Muscle of leg (tissue), 11 donors: ENCODE data around the gene BTBD9. TPM values are rescaled to one million over a fixed set of nuclear protein-coding genes. Genes with fewer than 3 reads are reported as not detected.

Experiments used
- DNase-seq: peaks from one replicate; pipeline ENCODE4 v3.0.0; 2013
- H3K27ac ChIP-seq: one replicate; pipeline ENCODE4 v1.5.1; 2013; ENCODE audit warnings: mild to moderate bottlenecking, low read length, control low read depth
- H3K27me3 ChIP-seq: one replicate; pipeline ENCODE4 v1.6.1; 2013; ENCODE audit warnings: low read length; ENCODE audit not compliant: control insufficient read depth, insufficient read depth
- H3K36me3 ChIP-seq: one replicate; pipeline ENCODE4 v1.6.1; 2013; ENCODE audit warnings: low read length; ENCODE audit not compliant: control insufficient read depth, insufficient read depth
- H3K4me1 ChIP-seq: one replicate; pipeline ENCODE4 v1.6.1; 2013; ENCODE audit warnings: low read length; ENCODE audit not compliant: control insufficient read depth, insufficient read depth
- H3K4me3 ChIP-seq: one replicate; pipeline ENCODE4 v1.5.1; 2013; ENCODE audit warnings: low read length, control low read depth
- H3K9me3 ChIP-seq: replicated peaks from 2 replicates; pipeline ENCODE4 v1.6.1; 2013; ENCODE audit warnings: low read depth, low read length; ENCODE audit not compliant: control insufficient read depth
- WGBS: methylation state at CpG from one replicate; pipeline ENCODE4 v1.1.5; 2013; ENCODE audit warnings: missing lambda C conversion rate; ENCODE audit not compliant: insufficient coverage; 5-methylcytosine and 5-hydroxymethylcytosine counted together
- polyA plus RNA-seq, 8 donors: library from polyadenylated mRNA; unstranded; fragments of 120-200 nt; gene quantifications; one replicate each; pipeline versions ENCODE4 v1.2.1 to v1.2.3, GENCODE V29; 2013; ENCODE audit warnings: inconsistent platforms in 1 of 8, low replicate concordance in 1 of 8; ENCODE audit not compliant: insufficient read length in 8 of 8, insufficient read depth in 1 of 8
- total RNA-seq: library from RNA; stranded (reverse); fragments of 120-200 nt; gene quantifications from one replicate; pipeline ENCODE4 v1.2.4, GENCODE V29; 2013

Gene BTBD9
- total and polyA plus RNA-seq, 9 donors = 6.5 to 10.5 (median 8.2) TPM

DNA sequence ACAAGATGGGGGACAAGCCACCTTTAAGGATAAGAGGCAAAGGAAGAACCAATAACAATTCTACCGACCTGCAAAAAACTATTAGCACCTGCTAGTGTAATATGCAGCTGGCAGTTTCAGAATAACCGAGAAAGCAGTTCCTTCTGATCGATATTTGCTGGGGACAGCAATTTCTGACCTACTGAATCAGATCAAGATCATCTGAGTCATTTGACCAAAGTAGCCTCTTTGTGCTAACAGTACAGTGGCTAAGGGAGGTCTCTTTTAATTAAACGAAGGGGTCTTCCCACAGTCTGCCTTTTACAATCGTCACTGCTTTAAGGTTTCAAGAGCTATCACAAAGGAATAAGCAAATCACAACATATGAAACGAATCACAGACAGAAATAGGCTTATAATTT, 318.9 kb downstream of the BTBD9 start:
- peaks cover 19% of the 10 kb centered on the region for H3K4me1 ChIP-seq
- 70% methylated on average over 2 of the region's 6 CpGs for WGBS

GRCh38 chr6:38320358-38320757, 319.4 kb downstream of the BTBD9 start:
- Histone ChIP-seq H3K36me3 (no peaks in the 10 kb centered on the region), H3K4me3 (no peak overlapping the region), H3K9me3 (no peaks in the 10 kb centered on the region), H3K4me1 (peaks cover 19% of the 10 kb centered on the region), H3K27ac (no peak overlapping the region), H3K27me3 (no peaks in the 10 kb centered on the region)
- DNase-seq = peak; percentile 38
- no CpG with 5 or more reads among the region's 3 CpGs for WGBS

More for the DNA sequence above, 318.9 kb downstream of the BTBD9 start:
- Histone ChIP-seq H3K27ac (no peak overlapping the region), H3K9me3 (no peaks in the 10 kb centered on the region), H3K27me3 (no peaks in the 10 kb centered on the region), H3K4me3 (no peak overlapping the region), H3K36me3 (no peaks in the 10 kb centered on the region)
- DNase-seq = no peak

DNA sequence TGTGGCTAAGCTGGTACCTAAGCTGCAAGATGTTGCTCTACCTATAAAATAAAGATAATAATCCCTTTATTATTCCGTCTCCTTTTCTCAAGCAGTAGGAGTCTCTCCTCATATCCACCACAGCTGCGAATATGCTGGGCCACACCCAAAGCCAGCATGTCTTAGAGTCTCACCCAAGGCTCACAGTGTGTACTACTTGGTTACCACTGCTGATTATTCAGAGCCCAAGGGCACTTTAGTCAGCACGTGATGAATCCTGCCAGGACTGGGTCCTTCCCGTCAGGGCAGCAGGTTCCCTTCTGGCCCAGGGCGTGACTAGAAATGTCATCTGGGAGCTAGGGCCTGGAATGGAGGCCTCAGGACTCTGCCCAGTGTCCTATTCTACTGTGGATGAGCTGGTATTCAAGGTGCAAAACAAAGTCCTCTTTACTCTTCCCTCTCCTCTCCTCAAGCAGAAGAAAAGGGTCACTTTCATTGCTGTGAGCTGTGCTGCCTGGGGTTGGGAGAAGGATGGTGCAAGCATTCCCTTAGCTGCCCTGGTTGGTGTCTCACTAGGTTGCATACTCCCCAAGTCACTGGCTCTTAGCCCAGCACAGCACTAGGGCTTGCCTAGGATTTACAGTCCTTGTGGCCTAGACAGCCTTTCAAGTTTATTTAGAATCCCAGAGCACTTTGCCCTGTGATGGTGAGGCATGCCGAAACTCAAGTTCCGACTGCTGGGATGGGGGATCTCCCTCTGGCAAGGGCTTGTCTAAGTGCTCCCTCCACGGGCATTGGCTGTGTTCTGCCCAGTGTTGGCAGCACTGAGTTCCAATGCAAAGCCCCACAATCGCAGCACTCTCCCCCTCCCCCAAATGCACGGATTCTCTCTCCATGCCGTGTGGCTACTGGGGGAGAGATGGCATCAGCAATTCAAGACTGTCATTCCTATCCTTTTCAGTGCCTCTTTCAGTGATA, 320.2 kb downstream of the BTBD9 start:
- peak; percentile 14 for DNase-seq

DNA sequence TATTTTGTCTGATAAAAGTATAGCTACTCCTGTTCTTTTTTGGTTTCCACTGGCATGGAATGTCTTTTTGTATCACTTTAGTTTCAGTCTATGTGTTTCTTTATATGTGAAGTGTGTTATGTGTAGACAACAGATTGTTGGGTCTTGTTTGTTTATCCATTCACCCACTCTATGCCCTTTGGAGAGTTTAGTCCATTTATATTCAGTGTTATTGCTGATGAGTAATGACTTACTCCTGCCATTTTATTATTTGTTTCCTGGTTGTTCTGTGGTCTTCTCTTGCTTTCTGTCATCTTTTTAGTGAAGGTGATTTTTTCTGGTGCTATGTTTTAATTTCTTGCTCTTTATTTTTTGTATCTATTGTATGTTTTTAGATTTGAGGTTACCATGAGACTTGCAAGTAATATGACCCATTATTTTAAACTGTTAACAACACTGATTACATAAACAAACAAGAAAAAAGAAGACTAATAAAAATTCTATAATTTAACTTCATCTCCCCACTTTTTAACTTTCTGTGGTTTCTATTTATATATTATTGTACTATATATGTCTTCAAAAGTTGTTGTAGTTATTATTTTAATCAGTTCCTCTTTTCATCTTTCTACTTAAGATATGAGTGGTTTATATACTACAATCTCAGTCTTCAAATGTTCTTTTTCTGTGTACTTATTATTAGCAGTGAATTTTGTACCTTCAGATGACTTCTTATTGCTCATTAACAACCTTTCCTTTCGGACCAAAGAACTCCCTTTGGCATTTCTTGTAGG, 323.4 kb downstream of the BTBD9 start:
- no peak for DNase-seq
- H3K4me3 ChIP-seq = no peak overlapping the region

More for the DNA sequence above, 320.2 kb downstream of the BTBD9 start:
- Histone ChIP-seq H3K27me3 (no peaks in the 10 kb centered on the region), H3K27ac (no peak overlapping the region), H3K4me3 (no peak overlapping the region), H3K4me1 (peaks cover 19% of the 10 kb centered on the region), H3K36me3 (no peaks in the 10 kb centered on the region), H3K9me3 (no peaks in the 10 kb centered on the region)
- 82% methylated on average over 9 of the region's 11 CpGs for WGBS

DNA sequence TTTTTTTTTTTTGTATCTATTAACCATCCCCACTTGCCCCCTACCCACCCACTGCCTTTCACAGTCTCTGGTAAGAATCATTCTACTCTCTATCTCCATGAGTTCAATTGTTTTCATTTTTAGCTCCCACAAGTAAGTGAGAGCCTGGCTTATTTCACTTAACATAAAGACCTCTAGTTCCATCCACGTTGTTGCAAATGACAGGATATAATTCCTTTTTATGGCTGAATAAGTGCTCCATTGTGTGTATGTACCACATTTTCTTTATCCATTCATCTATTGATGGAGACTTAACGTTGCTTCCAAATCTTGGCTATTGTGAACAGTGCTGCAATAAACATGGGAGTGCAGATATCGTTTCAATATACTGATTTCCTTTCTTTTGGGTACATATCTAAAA, 328.5 kb downstream of the BTBD9 start:
- no peak overlapping the region for H3K27ac ChIP-seq
- no CpG with 5 or more reads among the region's 3 CpGs for WGBS
- no peak for DNase-seq

More for the DNA sequence above, 323.4 kb downstream of the BTBD9 start:
- Histone ChIP-seq H3K27ac (no peak overlapping the region), H3K4me1 (peaks cover 8% of the 10 kb centered on the region), H3K9me3 (no peaks in the 10 kb centered on the region), H3K36me3 (no peaks in the 10 kb centered on the region), H3K27me3 (no peaks in the 10 kb centered on the region)
- WGBS = no CpG with 5 or more reads among the region's 1 CpG

DNA sequence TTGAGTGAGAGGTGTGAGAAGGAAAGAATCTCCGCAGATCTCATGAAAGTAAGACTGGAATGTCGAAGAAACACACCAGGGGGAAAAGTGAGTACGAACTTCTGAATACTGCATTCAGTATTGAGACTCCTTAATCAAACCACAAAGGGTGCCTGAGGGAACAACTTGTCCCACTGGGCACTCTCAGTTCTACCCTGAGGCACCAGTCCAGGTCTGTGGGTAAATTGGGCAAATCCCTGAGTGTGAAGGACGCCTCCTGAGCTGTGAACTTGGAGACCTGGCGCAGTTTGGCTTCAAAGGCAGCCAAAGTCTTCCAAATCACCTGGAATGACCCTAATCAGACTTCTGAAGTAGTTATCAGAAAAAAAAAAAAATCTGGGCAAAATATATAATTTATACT, 329.7 kb downstream of the BTBD9 start:
- no CpG with 5 or more reads among the region's 5 CpGs for WGBS
- Histone ChIP-seq H3K4me3 (no peak overlapping the region), H3K4me1 (peaks cover 16% of the 10 kb centered on the region), H3K36me3 (no peaks in the 10 kb centered on the region), H3K9me3 (no peaks in the 10 kb centered on the region), H3K27me3 (no peaks in the 10 kb centered on the region), H3K27ac (no peak overlapping the region)
- no peak for DNase-seq

More for the DNA sequence above, 328.5 kb downstream of the BTBD9 start:
- H3K4me1 ChIP-seq = peaks cover 12% of the 10 kb centered on the region
- no peaks in the 10 kb centered on the region for H3K27me3 ChIP-seq
- no peak overlapping the region for H3K4me3 ChIP-seq
- no peaks in the 10 kb centered on the region for H3K9me3 ChIP-seq
- no peaks in the 10 kb centered on the region for H3K36me3 ChIP-seq

DNA sequence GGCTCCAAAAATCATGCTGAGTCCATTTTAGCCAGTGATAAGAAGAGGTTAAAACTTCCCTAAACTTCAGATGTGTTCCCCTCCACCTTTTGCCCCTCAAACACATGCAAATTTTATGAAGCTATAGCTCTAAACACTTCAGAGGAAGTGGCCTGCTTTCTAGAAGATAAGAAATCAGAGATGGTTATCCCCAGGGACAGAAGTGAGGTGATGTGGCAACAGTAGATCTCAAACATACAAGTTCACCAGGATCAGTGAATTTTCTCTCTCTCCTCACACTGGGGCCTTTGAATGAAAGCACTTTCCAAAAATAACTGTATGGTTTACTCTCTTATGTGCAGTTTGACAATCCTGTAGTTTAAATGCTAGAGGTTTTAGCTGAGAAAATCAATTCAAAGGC, 332.0 kb downstream of the BTBD9 start:
- DNase-seq = peak; percentile 9
- Histone ChIP-seq H3K27me3 (no peaks in the 10 kb centered on the region), H3K4me1 (peaks cover 16% of the 10 kb centered on the region), H3K27ac (no peak overlapping the region), H3K9me3 (no peaks in the 10 kb centered on the region), H3K4me3 (no peak overlapping the region), H3K36me3 (no peaks in the 10 kb centered on the region)

GRCh38 chr6:38306931-38307330, 332.8 kb downstream of the BTBD9 start:
- Histone ChIP-seq H3K4me3 (no peak overlapping the region), H3K36me3 (no peaks in the 10 kb centered on the region), H3K9me3 (no peaks in the 10 kb centered on the region), H3K27me3 (no peaks in the 10 kb centered on the region), H3K27ac (peak overlapping the region; percentile 22), H3K4me1 (peaks cover 16% of the 10 kb centered on the region)
- DNase-seq = peak; percentile 71

GRCh38 chr6:38305995-38306681, 333.6 kb downstream of the BTBD9 start:
- DNase-seq = peak; percentile 44
- no peaks in the 10 kb centered on the region for H3K9me3 ChIP-seq
- no peak overlapping the region for H3K4me3 ChIP-seq
- WGBS = 26% methylated on average over 2 of the region's 4 CpGs
- no peaks in the 10 kb centered on the region for H3K27me3 ChIP-seq
- H3K27ac ChIP-seq = peak overlapping the region; percentile 17
- peaks cover 16% of the 10 kb centered on the region for H3K4me1 ChIP-seq
- no peaks in the 10 kb centered on the region for H3K36me3 ChIP-seq

- H3K27me3 ChIP-seq = no peaks in the 10 kb centered on the region
- no CpG with 5 or more reads among the region's 2 CpGs for WGBS
- no peak overlapping the region for H3K27ac ChIP-seq
- no peaks in the 10 kb centered on the region for H3K36me3 ChIP-seq
- peaks cover 16% of the 10 kb centered on the region for H3K4me1 ChIP-seq
- DNase-seq = no peak
- H3K9me3 ChIP-seq = no peaks in the 10 kb centered on the region
- no peak overlapping the region for H3K4me3 ChIP-seq
Measured at GRCh38 chr6:38302838-38303237, 336.9 kb downstream of the BTBD9 start.
